Stimulated activated CD8-positive, alpha-beta memory T cell treated with anti-CD3 and anti-CD28 coated beads, Interleukin-15, amount 100 ng/mL, for 1 hour (primary cell): Measurements from ENCODE around the gene GAPT.
A peak's percentile ranks its signal among the peaks of the same experiment; 100 is the strongest.

ENCODE experiments used
- DNase-seq: peaks from one replicate; pipeline ENCODE4 v3.0.0-alpha.2; 2020; ENCODE audit warnings: low read depth

Gene GAPT

GRCh38 chr5:58491216-58491892 lies at the start of gene GAPT:
Gene GAPT, plus strand, starts transcription at chr5:58491435. Its CDS starts 3,102 bp downstream, at chr5:58494537.
- no peak for DNase-seq

DNA sequence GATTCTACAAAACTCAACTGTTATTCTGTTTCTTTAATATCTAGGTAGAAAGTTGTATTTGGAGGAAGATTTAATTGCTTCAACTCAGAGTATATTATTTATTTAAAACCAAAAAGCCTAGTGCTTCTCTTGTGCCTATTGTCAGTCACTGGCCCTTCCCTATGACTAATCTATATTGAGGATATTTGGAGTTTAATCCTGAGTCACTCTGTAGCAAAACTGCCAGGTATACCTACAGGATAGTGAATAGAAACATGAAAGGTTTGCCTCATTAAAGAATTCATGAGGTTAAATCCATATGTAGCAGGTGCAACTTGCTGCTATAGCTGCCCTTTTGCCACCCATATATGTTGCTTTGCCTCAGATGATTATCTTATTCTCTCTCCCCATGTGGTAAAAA lies 46.4 kb upstream of the GAPT start:
- no peak for DNase-seq

DNA sequence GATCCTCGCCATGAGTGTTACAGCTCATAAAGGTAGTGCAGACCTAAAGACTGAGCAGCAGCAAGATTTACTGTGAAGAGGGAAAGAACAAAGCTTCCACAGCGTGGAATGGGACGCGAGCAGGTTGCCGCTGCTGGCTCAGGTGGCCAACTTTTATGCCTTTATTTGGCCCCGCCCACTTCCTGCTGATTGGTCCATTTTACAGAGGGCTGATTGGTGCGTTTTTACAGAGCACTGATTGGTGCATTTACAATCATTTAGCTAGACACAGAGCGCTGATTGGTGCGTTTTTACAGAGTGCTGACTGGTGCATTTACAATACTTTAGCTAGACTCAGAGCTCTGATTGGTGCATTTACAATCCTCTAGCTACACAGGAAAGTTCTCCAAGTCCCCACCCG lies 45.2 kb upstream of the GAPT start:
- DNase-seq, result no peak

GRCh38 chr5:58447226-58447625 lies 44.0 kb upstream of the GAPT start:
- no peak for DNase-seq

GRCh38 chr5:58450018-58450417 lies 41.2 kb upstream of the GAPT start:
- no peak for DNase-seq

DNA sequence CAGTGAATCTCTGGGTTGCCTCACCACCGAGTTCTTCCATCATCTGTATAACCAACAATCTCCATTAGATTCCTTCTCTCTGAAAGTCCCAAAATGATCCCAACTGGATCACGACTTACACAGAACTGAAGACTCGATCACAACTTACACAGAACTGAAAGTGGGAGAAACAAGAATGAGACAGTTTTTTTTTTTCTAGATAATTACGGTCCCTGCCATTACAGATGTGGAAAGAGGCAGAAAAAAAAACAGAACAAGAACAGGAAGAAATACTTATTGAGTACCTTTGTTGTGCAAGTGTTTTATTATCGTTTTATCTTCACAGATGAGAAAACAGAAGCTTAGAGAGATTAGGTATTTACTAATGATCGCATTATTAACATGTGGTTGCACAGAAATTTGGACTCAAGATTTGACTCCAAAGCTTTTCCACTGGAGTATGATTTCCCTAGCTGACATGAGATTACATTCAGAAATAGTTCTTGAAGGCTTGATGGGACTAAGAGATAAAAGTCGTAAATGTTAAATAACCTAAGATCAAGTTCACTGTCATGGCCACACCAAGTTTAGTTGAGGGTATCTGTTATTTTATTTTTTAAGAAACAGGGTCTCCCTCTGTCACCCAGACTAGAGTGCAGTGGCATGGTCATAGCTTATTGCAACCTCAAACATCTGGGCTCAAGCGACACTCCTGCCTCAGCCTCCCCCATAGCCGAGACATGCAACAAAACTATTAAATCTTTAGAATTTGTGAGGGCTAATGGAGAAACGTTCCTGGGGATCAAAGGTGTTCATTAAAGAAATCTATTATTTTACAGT lies 40.2 kb upstream of the GAPT start:
- DNase-seq, result no peak

DNA sequence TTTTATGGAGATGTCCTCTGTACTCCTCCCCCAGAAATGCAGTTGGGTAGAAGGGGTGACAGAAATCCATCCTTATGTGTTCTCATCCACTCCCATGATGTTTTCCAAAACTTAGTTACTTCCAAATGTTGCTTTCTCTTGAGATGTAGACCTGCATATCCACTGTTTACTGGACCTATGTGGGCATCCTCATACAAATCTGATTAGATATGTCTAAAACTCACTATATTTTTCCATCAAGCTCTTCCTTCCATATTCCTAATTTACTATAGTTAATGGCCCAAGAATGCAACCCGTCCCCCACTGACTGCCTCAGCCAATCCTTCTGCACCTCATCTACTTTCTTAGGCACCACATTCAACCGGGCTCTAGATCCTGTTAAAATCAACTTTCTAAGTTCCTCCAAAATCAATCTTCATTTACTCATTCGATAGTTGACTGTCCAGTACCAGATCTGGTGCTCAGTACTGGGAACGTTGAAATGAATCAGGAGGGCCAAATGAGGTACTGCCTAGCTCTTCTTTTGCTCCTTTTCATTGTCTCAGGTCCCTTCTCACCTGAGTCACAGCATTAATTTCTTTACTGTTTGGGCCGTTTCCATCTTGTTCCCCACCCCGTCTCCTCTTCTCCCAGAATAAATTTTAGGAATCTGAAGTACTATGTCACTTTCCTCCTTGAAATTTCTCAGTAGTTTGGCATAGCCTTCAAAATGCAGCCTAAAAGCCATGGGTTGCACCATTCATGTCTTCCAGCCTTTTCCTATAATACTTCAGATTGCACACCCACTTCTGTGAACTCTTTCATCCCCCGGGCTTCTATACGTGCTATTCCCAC lies 39.3 kb upstream of the GAPT start:
- no peak for DNase-seq

GRCh38 chr5:58452566-58453258 lies 38.5 kb upstream of the GAPT start:
- no peak for DNase-seq

DNA sequence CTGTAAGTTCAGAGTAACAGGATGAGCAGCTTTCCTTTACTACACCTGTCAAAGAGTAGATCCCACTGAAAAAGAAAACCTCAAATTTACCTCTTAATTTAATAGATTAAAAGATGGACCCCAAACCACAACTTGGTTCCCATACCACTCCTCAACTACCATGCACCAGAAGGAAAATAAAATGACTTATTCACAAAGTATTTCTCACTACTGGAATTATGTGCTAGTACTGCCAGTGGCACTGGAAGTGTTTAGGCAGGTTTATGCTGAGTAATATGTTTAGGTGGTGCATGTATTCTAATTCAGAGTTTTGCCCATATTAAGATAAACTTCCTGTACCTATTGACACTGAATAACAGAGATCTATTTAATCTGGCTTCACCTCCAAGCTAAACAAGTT lies 37.9 kb upstream of the GAPT start:
- DNase-seq, result no peak

GRCh38 chr5:58454025-58454424 lies 37.2 kb upstream of the GAPT start:
- DNase-seq, result no peak

- DNase-seq, result no peak
Observed at GRCh38 chr5:58455066-58455465, 36.2 kb upstream of the GAPT start.

GRCh38 chr5:58455480-58455879 lies 35.8 kb upstream of the GAPT start:
- no peak for DNase-seq

GRCh38 chr5:58456026-58456425 lies 35.2 kb upstream of the GAPT start:
- DNase-seq, result no peak

GRCh38 chr5:58456486-58456885 lies 34.7 kb upstream of the GAPT start:
- DNase-seq, result no peak

DNA sequence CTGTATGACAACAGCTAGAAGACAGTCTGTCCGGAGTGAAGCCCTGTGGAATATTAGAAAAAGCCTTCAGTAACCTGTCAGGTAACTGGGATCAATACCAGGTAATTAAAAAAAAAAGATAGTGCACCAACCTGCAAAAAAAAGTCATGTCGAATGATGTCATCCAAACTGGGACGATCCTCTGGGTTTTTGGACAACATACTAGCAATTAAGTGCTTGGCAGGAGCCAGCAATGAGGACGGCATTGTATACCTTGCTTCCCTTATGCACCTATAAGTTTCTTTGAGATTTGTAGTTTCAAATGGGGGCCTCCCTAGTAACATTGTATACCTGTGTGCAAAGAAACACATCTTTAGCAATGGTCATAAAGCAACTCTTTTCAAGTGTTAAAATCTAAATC lies 34.2 kb upstream of the GAPT start:
- DNase-seq, result no peak

DNA sequence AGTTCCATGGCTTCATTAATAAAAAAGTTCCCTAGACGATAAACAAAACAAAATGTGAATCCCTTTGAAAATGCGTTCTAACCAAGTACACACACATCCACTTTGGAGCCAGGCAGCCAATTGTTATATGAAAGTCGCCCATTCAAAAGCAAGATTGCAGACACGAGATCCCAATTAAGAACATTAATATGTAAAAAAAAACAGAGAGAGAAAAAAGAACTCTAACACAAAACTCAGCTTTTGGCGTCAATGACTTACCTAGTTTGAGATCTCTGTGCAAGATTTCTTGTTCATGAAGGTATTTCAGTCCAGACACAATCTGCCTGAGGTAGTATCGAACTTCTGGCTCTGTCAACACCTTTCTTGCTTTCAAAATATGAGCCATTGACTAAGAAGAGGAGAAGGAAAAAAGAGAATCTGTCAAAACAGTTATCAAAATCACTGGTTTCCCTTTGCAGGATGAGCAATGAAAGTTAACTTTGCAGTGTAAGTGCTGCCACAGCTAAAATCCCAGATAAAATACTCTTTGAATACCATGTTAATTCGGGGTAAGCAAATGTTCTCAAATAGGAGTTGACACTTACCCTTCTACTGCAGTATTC lies 33.0 kb upstream of the GAPT start:
- no peak for DNase-seq

GRCh38 chr5:58458743-58459145 lies 32.5 kb upstream of the GAPT start:
- DNase-seq, result no peak

DNA sequence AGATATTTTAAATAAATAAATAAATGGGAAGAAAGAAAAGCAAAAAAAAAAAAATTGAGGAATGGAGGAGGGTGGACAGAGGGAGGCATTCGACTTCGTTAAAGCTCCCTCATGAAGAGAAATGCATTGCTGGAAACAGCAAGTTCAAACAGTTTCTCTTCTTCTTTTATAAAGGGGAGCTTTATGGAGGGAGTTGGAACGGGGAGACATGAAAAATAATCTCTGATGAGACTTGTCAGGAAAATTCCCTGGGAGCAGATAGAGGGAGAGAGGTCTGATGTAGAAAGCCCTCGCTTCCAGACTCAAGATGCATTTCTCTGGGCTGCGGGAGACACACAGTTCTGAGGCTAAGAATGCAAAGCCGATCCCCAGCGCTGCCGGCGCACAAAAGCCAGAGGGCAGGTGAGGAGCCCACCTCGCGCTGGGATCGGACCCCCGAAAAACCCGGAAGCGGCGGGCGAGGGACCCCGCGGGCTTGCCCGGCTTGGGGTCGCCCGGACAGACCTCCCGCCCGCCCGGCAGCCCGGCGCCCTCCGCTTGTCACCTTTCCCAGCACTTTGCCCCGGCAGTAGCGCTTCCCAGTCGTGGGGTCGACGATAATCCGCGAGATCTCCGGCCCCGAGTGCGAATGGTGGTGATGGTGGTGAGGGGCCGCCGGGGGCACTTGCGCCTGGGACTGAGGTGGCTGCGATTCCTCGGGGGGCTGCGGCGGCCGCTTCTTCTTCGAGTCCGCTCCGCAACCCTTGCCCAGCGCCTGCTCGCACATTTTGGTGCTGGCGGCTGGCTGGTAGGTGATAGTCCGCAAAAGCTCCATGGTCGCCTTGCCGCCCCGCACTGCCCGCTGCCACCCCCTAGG lies 31.9 kb upstream of the GAPT start:
- DNase-seq, result no peak

DNA sequence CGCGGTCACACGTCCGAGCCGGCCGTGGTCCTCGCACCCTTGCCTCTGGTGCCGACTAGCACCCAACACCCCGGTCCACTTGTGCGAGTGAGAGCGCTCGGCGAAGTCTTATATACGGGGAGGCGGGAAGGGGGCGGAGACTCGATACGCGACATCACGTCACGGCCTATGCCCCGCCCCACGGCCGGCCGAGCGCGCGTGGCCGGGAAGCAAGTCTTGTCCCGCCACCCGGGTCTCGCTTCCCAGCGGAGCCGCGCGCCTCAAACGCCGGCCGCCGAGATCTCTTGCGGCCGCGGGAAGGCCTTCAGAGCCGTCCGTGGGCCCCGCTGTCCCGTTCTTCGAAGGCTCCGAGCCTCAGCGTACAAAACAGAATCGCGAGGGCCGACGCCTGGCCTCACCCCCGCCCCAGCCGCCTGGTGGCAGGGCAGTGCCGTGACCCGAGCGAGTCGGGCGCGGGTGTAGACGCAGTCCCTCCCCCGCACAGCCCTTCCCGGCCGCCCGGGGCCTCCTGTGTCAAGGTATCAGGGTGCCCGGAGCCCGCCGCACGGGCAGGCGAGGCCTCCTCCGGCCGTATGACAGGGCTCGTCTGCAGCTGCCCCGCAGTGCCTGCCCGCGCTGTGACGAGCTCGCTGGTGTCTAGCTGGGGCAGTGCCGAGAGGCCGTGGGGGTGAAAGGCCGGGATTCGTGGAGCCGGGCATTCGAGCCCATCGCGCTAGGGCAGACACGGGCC lies 31.1 kb upstream of the GAPT start, which contains the start of gene PLK2:
Gene PLK2, minus strand, starts transcription at position 85 of the 730 bp plus-strand sequence. CDS start 127 bp downstream, outside the sequence.
- peak; percentile 85 for DNase-seq

GRCh38 chr5:58460732-58461286 lies 30.4 kb upstream of the GAPT start:
- peak; percentile 86 for DNase-seq
